ENCODE measurements around the gene ELFN2.
A peak's percentile ranks its signal among the peaks of the same experiment; 100 is the strongest.
"Not testable (repeated sequence)": the region's sequence is repeated elsewhere in the genome, so short reads cannot be mapped to it uniquely, and the experiment has no call there.

ELFN2 gene, protein sequence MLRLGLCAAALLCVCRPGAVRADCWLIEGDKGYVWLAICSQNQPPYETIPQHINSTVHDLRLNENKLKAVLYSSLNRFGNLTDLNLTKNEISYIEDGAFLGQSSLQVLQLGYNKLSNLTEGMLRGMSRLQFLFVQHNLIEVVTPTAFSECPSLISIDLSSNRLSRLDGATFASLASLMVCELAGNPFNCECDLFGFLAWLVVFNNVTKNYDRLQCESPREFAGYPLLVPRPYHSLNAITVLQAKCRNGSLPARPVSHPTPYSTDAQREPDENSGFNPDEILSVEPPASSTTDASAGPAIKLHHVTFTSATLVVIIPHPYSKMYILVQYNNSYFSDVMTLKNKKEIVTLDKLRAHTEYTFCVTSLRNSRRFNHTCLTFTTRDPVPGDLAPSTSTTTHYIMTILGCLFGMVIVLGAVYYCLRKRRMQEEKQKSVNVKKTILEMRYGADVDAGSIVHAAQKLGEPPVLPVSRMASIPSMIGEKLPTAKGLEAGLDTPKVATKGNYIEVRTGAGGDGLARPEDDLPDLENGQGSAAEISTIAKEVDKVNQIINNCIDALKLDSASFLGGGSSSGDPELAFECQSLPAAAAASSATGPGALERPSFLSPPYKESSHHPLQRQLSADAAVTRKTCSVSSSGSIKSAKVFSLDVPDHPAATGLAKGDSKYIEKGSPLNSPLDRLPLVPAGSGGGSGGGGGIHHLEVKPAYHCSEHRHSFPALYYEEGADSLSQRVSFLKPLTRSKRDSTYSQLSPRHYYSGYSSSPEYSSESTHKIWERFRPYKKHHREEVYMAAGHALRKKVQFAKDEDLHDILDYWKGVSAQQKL

DNA sequence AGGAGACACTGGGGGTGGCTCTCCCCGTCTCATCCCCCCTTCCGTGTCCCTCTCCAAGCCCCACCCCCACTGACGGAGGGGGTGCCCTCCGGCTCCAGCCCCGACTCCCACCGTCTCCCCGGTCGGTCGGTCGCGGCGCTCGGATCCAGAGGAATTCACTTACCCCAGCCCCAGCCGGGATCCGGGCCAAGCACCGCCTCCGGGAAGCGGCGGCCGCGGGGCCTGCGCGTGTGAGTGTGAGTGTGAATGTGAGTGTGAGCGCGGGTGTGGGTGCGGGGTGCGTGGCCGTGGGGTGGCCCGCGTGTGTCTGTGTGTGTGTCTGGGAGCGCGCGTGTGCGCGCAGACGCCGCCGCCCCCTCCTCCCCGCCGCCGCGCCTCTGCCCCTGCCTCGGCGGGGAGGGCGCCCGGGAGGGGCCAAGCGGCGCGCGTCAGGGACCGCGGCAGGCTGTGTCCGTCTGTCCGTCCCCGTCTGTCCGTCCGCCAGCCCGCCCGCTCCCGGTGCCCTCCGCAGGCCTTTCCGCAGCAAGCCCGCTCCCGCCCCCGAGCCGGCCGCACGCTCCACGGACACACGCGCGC is at the start of gene ELFN2:
ELFN2 (minus strand) TSS at position 345 of the 576 bp plus-strand sequence. CDS start 51,945 bp downstream, outside the sequence.
- no peak for DNase-seq

DNA sequence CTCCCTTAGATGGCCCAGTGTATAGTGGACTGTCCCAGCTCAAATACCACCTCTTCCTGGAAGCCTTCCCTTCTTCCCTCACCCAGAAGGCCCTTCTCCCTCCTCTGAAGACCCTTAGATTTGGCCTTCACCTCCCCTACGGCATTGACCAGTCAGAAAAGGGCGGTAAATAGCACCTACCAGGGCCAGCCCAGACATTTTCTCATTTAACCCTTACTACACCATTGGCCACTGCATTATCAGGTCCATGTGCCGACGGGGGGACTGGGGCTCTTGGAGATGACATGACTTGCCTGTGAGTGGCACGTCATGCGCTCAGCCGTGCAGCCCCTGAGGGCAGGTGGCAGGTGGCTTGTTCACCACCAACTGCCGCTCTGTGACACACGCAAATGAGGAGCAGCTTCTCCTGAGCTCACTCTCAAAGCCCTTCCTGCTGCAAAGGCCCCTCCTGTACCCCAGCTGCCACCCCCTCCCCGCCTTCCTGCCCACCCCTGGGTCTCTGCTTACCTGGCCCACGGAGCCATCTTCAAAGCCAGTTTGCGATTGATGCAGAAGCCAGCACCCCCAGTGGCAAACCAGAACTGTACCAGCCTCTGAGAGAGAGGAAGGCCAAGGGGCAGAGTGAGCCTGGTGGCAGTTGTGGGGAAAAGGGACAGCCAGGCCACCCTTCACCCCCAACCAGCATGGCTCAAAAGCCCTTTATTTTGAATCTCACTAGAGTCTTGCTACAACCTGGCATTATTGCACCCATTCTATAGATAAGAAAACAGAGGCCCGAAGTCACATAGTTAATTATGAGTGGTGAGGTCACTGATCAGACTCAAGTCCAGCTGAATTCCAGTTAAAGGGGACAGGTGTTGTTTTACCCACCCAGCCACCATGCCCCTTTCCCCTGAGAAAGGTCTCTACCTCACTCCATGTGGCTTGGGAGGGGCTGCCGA is 49.4 kb upstream of the ELFN2 start:
- DNase-seq, result no peak

DNA sequence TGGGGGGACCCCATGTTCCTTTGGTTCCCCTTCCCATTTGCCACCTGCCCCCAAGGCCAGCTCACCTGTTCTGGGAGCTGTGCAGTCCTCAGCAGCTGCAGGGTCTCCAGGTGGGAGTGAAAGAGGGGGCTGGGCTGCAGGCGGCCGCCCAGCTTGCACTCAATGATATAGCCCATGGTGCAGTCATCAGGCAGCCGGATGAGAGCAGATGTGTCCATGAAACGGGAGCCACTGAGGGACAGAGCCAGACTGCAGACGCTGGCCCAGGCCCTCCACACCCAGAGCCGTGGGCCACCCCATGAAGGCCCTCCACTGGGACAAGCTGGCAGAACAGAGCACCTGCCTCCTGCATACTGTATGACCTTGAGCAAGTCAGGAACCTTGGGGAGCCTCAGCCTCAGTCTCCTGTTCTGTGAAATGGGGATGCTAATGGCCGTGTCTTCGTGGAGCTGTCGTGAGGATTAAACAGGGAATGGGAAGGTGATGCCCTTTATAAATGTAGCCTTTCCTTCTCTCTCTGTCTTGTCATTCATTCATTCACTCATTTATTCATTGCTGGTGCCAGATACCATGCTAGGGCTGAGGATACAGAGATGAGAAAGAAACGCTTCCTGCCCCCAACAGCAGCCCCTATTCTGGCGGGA is 47.3 kb upstream of the ELFN2 start:
- DNase-seq, result no peak

DNA sequence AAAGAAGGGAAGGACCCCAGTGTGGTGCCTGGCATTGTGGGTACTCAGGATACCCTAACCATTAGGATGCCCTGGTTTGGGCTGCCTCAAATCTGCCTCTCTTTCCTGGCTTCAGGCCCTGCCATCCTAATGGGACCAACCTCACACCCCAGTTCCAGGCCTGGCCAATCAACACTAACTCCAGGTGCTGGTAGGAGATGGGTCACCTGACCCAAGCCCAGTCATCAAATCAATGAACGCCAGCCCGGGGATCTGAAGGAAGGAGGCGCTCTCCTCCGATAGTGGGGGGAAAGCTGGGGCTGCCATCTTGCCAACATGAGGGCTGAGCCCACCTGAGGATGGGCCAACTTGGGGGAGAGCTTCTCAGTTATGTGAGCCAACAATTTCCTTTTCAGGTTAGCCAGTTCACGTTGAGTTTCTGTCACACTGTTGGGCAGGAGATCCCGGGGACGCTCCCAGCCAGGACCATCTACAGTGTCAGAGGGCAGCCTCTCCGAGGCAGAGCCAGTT is 46.2 kb upstream of the ELFN2 start:
- no peak for DNase-seq

DNA sequence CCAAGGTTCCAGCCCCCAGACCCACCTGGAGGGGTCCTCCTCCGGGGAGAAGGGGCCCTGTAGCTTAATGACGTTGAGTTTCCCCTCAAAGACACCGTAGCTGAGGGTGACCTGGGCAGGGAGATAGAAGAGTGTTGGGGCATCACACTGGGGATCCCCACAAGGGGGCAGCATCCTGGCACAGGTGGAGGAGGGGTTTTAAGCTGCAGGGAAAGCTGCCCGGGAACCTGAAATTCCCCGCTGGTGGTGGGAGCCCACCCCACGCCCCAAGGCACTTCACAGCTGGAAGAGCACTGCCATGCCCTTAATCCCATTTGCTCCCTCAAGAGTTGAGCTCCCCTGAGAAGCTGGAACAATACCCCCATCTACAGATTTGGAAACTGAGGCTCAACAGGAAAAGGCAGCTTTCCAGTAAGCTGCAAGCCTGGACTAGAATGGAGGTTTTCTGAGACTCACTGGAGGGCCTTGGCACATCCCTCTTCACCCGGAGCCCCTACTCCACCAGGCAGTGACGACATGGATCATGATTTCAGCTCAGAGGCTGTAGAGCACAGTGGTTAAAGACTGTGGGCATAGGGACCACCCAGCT is 45.2 kb upstream of the ELFN2 start:
- peak in 1 of 2 experiments; percentile 7 for DNase-seq

DNA sequence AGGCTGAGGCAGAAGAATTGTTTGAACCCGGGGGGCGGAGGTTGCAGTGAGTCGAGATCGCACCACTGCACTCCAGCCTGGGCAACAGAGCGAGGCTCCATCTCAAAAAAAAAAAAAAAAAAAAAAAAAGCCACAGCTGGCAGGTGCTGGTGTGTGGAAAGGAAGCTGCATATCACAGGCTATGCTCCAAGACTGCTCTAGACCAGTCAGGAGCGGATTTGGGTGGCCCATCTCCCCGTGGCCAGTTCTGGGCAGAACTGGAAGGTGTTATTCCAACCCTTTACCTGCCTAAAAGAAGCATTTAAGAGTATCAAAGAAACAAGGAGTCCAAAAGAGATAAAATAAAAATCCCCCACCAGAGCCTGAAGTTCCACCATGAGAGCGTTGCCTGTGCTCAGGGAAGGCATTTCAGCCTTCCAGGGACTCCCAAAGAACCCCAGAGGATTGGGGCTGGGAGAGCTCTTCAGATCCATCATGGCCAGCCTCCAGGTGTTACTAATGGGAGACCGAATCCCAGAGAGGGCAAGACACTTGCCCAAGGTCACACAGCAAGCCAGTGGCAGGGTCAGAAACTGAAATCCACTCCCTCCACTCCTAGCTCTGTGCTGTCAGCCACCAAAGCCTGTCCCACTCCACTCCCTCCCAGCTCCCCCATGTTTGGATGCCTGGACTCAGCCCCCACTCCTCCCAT is 44.6 kb upstream of the ELFN2 start:
- no peak for DNase-seq

DNA sequence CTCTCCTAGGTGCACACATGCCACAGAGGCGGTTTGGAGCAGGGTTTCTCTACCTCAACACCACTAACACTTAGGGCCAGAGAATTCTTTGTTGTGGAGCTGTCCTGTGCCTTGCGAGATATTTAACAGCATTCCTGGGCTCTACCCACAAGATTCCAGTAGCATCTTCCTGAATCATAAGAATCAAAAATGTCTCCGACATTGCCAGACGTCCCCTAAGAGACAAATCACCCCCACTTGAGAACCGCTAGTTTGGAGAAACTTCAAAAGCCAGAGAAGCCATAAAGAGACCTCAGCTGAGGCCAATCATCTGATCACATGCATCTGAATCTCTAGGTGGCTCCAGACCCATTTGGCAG is 42.8 kb upstream of the ELFN2 start:
- no peak for DNase-seq

DNA sequence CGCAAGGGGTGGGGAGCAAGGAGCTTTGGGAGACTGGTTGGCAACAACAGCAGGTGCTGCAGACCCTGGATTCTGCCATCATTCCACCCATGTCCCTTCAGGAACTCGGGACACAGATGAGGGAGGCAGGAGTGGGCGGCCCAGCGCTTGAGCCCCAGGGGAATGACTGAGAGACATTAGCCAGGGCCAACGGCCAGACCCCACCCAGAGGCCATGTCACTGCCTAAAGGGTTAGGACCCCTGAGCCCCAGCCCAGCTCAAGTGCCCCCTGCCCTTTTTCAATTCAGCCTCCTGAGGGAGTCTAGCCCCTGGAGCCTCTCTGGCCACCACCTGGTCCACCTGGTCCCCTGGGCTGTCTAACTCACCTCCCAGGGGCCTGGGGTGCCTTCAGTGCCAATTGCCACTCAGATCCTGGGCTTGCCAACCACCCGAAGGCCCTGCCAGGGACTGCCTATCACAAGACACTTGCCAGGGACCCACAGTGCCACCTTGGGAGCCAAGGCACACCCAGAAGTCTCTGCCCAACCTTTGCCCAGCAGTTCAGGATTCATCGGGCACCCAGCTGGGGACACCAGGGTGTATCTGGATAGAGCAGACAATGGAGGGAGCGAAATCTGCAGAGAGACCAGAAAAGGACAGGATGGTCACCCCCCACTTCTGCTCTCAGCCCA is 42.3 kb upstream of the ELFN2 start:
- no peak for DNase-seq

DNA sequence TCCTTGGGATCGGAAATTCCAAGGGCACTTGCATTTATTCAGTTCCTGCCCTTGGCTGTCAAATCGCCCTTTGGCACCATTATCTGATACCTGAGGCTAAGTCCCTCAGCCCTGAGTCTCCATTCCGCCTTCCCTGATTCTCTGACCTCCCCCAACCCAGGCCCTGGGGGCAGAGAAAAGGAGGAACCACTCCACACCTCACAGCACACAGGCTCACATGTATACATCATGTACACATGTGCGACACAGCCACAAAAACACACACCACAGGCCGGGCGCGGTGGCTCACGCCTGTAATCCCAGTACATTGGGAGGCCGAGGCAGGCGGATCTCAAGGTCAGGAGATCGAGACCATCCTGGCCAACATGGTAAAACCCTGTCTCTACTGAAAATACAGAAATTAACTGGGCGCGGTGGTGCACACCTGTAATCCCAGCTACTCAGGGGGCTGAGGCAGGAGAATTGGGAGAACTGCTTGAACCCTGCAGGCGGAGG is 41.0 kb upstream of the ELFN2 start:
- not testable (repeated sequence) for DNase-seq

DNA sequence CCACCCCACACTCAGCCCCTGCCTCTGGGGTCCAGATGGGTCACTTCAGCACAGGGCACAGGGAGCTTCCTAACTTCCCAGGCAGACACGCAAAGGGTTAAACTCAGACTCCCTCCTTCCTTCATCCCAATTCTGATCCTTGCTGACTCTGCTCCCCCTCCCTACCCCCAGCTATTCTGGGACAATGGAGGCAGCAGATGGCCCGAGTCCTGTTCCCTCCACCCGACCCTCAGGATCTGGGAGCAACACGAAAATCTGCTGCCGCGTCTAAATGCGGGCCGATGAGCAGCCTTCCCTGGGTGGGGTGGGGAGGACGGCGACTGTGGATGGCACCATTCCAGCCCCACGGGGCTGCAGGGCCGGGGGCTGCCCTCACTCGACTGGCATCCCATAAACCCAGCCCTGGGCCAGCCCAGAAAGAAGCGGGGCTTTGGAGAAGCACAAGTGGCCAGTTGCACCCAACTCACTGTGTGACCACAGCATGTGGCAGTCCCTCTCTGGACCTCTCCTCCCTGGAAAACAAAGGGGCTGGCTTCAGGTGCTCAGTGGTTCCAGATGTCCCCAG is 40.2 kb upstream of the ELFN2 start:
- no peak for DNase-seq

DNA sequence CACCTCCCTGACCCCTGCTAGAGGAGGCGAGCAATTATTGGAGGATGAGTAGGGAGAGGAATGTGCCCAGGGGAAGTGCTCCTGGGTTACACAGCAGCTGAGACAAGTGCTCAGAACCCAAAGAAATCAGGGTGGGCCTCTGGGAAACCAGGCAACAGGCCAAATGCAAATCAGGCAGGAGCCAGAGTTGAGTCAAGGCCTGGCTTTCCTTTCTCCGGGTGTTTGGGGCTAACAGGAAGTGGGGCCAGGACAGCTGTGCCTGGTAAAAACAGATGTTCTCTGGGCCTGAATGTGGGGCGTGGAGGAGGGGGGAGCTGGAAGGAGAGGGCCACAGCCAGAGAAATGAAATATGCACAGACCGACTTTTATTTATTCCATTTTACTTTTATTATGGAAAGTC is 36.9 kb upstream of the ELFN2 start:
- DNase-seq, result no peak

DNA sequence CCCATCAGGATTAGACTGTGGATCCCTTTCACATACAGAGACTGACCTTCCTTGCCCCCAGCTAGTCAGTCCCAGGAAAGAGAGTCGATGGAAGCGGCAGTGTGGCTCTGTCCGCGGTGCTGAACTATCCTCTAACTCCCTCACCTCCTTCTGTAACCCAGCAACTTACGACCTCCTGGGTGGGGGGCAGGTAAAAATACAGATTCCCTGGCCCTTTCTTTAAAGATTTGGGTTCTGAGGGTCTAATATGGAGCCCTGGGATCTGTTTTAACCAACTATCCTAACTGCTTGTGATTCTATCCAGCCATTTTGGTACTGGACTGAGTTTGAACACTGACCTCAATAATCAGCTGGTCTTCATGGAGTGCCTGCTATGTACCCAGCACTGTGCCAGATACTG is 35.7 kb upstream of the ELFN2 start:
- DNase-seq, result no peak

DNA sequence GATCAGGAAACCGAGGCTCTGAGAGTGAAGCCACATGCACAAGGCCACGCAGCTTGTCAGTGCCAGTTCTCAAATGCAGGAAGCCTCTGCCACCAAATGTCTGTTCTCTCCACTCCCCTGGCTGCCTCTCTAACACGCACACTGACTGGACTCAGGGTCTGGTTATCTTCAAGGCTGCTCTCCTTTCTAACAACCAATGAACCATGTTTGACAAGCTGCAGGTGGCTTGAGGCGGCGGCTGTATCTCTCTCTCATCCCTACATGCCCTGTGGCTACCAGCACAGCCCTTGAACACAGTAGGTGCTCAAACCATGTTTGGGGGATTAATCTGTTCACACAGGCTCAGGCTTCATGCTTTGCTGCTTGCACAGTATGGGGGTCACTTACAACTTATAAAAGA is 35.2 kb upstream of the ELFN2 start:
- DNase-seq, result no peak

DNA sequence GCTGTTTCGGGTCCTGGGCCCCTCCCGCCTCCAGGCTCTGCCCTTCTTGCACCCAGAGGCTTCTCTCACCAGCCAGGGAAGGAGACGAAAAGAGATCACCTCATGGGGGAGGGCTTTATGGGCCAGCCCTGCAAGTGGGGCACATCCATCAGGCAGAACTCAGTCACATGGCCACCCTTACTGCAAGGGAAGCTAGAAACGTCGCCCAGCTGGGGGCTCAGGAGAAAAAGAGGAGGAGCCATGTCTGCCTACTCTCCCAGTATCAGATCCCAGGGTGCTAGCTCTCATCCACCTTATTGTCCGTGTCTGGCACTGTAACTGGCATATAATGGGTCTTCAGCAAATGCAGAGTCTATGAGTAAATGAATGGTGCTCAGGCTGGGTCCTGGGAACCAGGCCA is 34.7 kb upstream of the ELFN2 start:
- no peak for DNase-seq

DNA sequence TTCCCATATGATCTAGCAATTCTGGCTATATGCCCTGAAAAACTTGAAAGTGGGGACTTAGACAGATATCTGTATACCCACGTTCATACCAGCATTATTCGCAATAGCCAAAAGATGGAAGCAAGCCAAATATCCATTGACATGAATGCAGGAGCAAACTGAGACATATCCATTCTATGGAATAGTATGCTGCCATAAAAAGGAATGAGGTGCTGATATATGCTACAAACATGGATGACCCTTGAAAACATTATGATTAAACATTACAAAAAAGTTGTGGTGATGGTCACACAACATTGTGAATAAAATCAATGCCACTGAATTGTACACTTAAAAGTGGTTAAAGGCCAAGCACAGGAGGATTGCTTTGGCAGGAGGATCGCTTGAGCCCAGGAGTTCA is 33.4 kb upstream of the ELFN2 start:
- no peak for DNase-seq

DNA sequence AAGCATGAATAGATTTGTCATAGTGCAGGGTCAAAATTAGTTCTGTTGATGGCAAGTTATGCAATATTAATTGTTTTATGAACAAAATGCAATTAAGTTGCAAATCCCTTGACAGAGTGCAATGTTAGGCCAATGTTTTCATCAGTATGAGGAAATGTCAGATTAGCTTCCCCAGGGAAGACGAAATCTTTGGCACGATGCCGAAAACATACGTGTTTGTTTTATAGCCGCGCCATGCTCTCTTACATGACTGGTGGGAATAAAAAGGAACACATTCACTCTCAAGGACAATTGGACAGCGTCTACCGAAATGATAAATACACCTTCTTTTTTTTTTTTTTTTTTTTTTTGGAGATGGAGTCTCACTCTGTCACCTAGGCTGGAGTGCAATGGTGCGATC is 31.9 kb upstream of the ELFN2 start:
- DNase-seq, result no peak

DNA sequence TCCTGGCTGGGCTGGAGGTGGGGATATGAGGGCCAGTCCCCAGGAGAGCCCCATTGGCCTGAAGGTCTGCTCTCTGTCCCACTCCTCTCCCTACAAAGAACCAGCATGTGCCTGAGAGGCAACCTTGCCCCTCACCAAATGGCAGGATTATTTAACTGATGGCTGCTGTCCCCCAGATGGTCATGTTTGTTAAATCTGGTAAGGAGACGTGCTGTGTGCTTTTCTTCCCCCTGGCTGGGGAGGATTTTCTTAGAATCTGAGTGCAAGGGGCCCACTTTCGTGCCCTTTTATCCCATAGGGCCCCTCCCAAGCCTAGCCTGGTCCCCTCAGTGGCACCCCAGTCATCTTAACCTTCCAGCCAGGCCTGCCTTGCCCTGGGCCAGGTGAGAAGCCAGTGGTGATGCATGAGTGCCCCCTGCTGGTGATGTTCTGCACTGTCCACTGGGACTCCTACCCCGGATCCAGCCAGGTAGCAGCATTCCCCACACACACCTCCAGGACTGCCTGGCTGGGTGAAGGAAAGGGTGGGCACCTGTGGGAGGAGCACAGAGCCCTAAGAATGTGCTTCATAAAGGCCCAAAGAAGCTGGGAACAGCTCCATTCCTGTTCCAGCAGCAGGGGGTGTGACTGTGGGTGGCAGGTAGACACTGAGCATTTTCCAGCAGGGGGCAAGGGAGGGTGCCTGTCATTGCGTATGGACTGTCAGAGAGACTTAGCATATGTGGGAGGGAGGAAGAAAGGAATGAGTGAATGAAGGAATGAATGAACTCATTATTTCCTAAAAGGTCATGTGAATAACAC is 30.0 kb upstream of the ELFN2 start:
- DNase-seq, result peak in 1 of 2 experiments; percentile 35

DNA sequence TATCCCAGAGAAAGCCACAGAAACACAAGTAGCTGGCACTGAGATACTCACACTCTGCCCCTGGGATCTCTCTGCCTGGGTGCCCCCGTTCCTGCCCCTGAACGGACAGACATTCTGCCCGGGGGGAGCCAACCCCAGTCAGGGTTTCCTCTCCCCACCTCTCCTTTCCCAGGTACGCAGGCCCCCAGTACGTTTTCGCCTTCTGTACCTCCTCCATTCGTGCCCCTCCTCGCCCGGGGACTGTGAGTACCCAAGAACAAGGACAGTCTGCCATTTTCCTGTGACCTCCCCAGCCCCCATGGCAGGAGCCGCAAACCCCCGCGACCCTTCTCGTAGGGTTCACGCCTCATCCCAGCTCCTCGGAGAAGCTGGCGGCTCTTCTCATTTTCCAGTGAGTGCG is 29.1 kb upstream of the ELFN2 start:
- no peak for DNase-seq

DNA sequence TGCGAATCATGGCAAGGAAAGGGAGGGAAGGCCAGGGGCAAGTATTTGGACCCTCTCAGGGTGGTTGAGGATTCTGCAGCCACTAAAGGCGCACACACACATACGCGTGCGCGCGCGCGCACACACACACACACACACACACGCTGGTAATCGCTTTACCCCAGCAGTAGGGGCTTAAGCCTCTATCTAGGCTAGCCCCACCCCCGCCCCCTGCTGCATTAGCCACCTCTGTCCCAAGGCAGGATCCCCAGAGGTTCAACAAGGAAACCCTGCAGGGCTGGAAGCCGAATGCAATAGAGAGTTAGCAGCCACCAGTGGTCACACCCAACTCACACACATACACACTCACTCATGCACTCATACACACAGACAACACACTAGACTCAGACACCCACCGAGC is 28.6 kb upstream of the ELFN2 start:
- no peak for DNase-seq
